Measurements from ENCODE around the gene SCAF4.

GRCh38 chr21:31728952-31729351, 3.0 kb downstream of the SCAF4 start:
- TF ChIP-seq CTCF (conservative IDR thresholded peaks at IDR 0.05 in 1 of 2, IDR thresholded peaks at IDR 0.05 in 1 of 2; ENCODE audit: extremely low read depth in 1 of 2, insufficient read depth in 1 of 2, low read depth in 1 of 2, low read length in 2 of 2) (no peak), EZH2 (IDR thresholded peaks at IDR 0.05; ENCODE audit: borderline replicate concordance, low read length) (no peak)
